ENCODE measurements around the gene HDAC4.

- TF ChIP-seq CTCF (IDR thresholded peaks at IDR 0.05) (peak in 1 of 3 experiments; percentile 13), POLR2A (IDR thresholded peaks at IDR 0.05) (no peak)
Observed at GRCh38 chr2:239267288-239267951, 133.4 kb downstream of the HDAC4 start.

Measured in testis (tissue), 2 donors.